ENCODE measurements around the gene TSNAX.
A peak's percentile ranks its signal among the peaks of the same experiment; 100 is the strongest.

TSNAX gene

DNA sequence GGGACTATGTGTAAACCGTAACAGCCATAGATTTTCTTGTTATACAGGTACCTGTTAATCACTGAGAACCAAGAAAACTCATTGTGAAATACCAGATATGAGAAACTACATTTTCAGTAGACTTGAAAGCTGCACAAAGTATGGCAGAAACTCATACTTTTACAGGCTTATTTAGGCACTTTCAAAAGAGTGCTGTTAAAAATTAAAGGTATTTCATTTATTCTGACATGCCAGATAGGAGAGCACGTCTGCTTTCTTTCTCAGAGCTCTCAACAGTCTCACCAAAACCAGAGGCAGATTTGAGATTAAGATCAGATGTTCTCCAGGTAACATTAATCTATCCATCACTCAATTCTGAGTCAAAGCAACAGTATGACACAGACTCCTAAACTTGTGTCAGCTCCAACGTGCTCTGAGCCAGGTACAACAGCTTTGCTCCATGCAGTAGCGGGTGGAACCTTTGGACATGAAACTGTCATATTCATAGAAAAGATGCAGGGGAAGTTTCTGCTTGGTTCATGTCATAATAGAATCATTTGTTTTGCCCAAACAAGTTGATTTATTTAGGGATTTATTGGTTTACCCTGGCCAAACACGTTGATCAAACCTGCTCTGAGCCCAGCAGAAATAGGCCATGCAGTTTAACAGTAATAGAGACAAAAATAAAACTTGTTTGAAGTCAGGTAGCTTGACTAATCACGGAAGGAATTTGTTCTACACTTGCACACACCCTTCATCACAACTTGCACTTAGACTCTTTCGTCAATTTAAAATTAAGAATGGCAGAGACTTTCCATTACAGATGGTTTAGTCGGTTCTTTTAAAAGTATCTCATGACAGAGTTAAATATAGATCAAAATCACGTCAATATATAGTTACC, 20.8 kb upstream of the TSNAX start:
- peaks cover 1% of the 10 kb centered on the region for H3K9me3 Mint-ChIP-seq
- H3K36me3 Mint-ChIP-seq: peaks cover 3% of the 10 kb centered on the region
- H3K27ac Mint-ChIP-seq: no peak overlapping the region
- no peaks in the 10 kb centered on the region for H3K4me1 Mint-ChIP-seq
- peaks cover 4% of the 10 kb centered on the region for H3K27me3 Mint-ChIP-seq
- ATAC-seq (ENCODE audit: low read depth): no peak
- no peak for DNase-seq (ENCODE audit: low spot score in 2 of 2)
- H3K4me3 Mint-ChIP-seq: no peak overlapping the region

DNA sequence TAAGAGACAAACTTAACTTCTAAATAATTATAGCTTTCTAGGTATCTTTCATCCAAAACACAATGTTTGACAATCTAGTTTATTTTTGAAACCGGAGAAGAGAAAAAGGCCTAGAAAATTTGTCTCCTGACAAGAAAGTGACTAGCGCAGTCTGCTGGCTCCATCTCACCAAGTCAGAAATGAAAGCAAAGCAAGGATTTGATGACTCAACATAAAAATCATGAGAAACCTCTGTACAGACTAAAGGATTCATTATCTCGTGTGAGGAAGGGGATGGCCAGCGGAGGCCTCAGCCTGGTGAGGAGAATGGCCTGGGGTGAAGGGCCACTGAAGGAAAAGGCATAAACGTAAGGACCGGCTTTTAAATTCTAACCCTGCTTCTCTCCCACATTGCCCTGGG, 20.0 kb upstream of the TSNAX start:
- Mint-ChIP-seq H3K36me3 (peaks cover 3% of the 10 kb centered on the region), H3K4me3 (no peak overlapping the region), H3K27ac (no peak overlapping the region), H3K4me1 (no peaks in the 10 kb centered on the region), H3K27me3 (peaks cover 4% of the 10 kb centered on the region), H3K9me3 (peaks cover 1% of the 10 kb centered on the region)
- DNase-seq (ENCODE audit: low spot score in 2 of 2) (no peak), ATAC-seq (ENCODE audit: low read depth) (no peak)

DNA sequence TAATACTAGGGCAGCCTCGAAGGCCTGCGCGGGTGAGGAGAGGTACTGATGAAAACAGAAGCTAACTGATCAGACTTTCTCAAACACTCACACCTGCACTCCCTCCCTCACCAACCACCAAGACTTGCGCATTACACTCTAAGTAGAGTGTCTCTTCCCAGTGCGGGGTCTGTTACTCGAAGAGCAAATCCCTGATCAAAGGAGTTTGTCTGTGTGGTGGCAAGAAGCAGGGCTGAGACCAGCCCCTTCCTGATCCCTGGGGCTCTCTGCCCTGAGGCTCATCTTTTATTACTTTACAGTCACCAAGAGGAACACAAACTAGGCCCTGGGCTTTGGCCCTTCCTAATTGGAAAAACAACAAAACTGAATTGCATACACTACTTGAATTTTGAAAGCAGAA, 19.5 kb upstream of the TSNAX start:
- no peak overlapping the region for H3K4me3 Mint-ChIP-seq
- H3K9me3 Mint-ChIP-seq: peaks cover 1% of the 10 kb centered on the region
- DNase-seq (ENCODE audit: low spot score in 2 of 2) (no peak), ATAC-seq (ENCODE audit: low read depth) (no peak)
- no peaks in the 10 kb centered on the region for H3K4me1 Mint-ChIP-seq
- H3K27ac Mint-ChIP-seq: no peak overlapping the region
- peaks cover 4% of the 10 kb centered on the region for H3K27me3 Mint-ChIP-seq
- H3K36me3 Mint-ChIP-seq: peaks cover 1% of the 10 kb centered on the region

DNA sequence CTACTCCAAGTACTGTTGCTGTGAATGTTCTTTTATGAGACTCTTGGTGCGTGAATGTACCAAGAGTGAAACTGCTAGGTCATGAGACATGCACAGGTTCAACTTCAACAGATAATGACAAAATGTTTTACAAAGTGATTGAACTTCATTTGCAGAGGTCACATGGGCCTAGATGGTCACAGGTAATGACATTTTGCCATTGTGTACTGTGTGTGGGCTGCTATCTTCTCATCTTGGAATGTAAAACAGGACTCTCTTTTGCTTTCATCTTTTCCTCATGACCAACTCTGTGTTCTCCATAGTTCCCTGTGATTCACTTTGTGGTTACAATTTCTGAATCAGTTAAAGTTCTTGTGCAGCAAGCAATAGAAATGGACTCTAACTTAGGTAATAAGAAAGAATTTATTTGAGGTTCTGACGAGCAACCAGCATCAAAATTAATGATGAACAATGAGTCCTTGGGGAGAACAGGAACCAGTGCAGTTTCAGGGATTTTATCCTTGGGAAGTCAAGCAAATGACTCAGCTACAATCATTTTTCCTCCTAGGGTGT, 16.2 kb upstream of the TSNAX start:
- ATAC-seq (ENCODE audit: low read depth): no peak
- Mint-ChIP-seq H3K4me1 (peaks cover 13% of the 10 kb centered on the region), H3K36me3 (peaks cover under 1% of the 10 kb centered on the region), H3K27me3 (peaks cover 1% of the 10 kb centered on the region), H3K27ac (no peak overlapping the region), H3K9me3 (peaks cover 2% of the 10 kb centered on the region), H3K4me3 (no peak overlapping the region)
- DNase-seq (ENCODE audit: low spot score in 2 of 2): no peak

DNA sequence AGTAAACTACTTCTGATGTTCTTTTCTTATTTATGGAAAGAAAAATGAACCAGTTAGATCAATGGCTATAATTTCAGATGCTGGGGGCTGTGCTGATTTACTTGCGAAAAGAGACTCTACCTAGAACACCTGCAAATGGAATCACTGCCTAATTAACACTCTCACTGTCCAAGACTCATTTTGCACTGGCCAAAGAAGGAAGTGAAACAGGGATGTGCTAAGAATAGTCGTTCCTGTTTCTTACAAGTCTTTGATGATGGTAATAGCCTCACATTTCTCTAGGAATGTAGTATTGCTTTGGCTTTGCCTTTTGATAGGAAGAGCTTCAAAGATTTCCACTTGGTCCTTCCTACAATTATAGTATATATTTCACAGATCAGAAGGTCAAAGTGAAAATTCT, 12.7 kb upstream of the TSNAX start:
- Mint-ChIP-seq H3K4me3 (peak overlapping the region; percentile 44), H3K36me3 (peaks cover 2% of the 10 kb centered on the region), H3K27me3 (no peaks in the 10 kb centered on the region), H3K9me3 (peaks cover 1% of the 10 kb centered on the region), H3K27ac (no peak overlapping the region), H3K4me1 (peaks cover 14% of the 10 kb centered on the region)
- ATAC-seq (ENCODE audit: low read depth) (peak; percentile 99), DNase-seq (ENCODE audit: low spot score in 2 of 2) (peak in 1 of 2 donors; percentile 16)

DNA sequence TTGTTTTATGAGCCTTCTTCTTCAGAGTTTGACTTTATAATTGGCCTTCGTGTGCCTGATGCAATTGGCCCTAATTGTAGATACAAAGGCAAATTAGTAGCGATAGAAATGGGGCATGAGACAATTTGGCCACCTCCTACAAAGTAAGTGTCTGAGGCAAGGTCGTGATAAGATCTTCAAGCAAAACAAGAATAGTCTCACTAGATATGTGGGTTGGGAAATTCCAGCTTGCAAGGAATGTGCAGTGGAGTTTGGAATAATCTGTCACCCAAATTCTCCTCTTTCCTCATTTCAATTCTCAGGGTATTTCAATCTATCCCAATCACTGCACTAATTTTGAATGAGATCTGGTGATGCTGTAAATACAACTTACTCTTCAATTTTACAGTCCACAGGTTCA, 11.4 kb upstream of the TSNAX start:
- no peak overlapping the region for H3K27ac Mint-ChIP-seq
- H3K9me3 Mint-ChIP-seq: peaks cover 1% of the 10 kb centered on the region
- no peaks in the 10 kb centered on the region for H3K27me3 Mint-ChIP-seq
- no peak overlapping the region for H3K4me3 Mint-ChIP-seq
- DNase-seq (ENCODE audit: low spot score in 2 of 2) (no peak), ATAC-seq (ENCODE audit: low read depth) (no peak)
- H3K4me1 Mint-ChIP-seq: peaks cover 14% of the 10 kb centered on the region
- peaks cover 2% of the 10 kb centered on the region for H3K36me3 Mint-ChIP-seq

DNA sequence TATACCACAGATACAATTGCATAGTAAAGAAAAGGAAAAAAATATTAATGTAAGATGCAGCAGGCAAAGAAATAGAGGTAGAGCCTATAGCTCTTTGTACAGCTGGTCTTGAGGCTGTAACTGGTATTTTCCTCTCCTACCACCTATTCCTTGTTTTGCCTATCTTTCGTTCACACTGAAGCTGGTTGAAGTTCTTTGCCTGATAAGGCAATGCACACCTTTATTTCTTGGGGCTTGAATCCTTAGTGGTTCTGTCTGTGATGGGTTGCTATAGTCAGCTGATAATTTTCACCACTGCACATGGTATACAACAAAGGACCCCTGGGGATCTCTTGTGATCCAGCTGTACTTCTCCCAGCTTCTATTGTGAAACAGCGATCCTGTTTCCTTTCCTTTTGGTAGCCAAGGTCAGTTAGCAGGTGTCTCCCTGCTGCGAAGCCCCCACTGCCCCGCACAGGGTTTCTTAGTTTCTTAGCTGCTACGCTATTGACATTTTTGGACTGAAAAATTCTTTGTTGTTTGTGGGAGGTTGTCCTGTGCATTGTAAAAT, 9.9 kb upstream of the TSNAX start:
- no peaks in the 10 kb centered on the region for H3K27me3 Mint-ChIP-seq
- DNase-seq (ENCODE audit: low spot score in 2 of 2) (no peak), ATAC-seq (ENCODE audit: low read depth) (no peak)
- no peak overlapping the region for H3K4me3 Mint-ChIP-seq
- peaks cover 1% of the 10 kb centered on the region for H3K9me3 Mint-ChIP-seq
- peaks cover 2% of the 10 kb centered on the region for H3K36me3 Mint-ChIP-seq
- H3K4me1 Mint-ChIP-seq: peaks cover 14% of the 10 kb centered on the region
- H3K27ac Mint-ChIP-seq: no peak overlapping the region

DNA sequence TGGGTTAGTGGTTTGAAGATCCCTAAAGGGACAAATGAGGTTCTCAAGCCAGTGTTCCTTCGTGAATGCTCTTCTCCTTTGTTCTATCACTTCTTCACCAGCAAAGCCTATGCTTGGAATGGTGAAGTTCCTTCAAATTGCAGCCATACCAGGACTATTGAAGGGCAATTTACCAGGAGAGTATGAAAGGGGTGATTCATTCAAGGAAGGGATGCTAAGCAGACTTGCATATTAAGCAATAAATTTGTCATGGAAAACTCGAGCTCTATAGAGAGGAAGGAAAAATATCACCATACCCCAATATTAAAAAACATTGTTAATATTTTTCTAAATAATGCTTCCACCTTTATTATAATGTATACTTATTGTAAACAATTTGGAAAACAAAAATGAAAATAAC, 9.3 kb upstream of the TSNAX start:
- peaks cover 1% of the 10 kb centered on the region for H3K9me3 Mint-ChIP-seq
- DNase-seq (ENCODE audit: low spot score in 2 of 2): no peak
- peaks cover 2% of the 10 kb centered on the region for H3K36me3 Mint-ChIP-seq
- no peaks in the 10 kb centered on the region for H3K27me3 Mint-ChIP-seq
- ATAC-seq (ENCODE audit: low read depth): no peak
- H3K4me3 Mint-ChIP-seq: no peak overlapping the region
- peaks cover 14% of the 10 kb centered on the region for H3K4me1 Mint-ChIP-seq
- no peak overlapping the region for H3K27ac Mint-ChIP-seq

DNA sequence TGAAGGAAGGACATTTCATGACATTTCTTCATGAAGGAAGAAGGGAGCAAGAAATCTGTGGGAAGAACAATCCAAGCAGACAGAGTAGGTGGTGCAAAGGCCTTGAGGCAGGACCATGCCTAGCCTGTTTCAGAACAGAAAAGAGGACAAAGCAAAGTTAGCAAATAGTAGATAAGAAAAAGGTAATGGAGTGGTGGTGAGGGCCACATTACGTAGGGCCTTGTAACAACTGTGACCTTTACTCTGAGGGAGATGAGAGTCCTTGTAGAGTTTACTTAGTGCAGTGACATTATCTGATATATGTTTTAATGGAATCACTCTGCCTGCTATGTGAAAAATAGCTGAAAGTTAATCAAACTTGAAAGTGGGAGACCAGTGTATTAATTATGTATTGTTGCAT, 6.4 kb upstream of the TSNAX start:
- Mint-ChIP-seq H3K36me3 (peaks cover 2% of the 10 kb centered on the region), H3K9me3 (peaks cover 1% of the 10 kb centered on the region), H3K27me3 (no peaks in the 10 kb centered on the region), H3K4me1 (peaks cover 2% of the 10 kb centered on the region), H3K4me3 (no peak overlapping the region), H3K27ac (no peak overlapping the region)
- no peak for ATAC-seq (ENCODE audit: low read depth)
- DNase-seq (ENCODE audit: low spot score in 2 of 2): no peak

DNA sequence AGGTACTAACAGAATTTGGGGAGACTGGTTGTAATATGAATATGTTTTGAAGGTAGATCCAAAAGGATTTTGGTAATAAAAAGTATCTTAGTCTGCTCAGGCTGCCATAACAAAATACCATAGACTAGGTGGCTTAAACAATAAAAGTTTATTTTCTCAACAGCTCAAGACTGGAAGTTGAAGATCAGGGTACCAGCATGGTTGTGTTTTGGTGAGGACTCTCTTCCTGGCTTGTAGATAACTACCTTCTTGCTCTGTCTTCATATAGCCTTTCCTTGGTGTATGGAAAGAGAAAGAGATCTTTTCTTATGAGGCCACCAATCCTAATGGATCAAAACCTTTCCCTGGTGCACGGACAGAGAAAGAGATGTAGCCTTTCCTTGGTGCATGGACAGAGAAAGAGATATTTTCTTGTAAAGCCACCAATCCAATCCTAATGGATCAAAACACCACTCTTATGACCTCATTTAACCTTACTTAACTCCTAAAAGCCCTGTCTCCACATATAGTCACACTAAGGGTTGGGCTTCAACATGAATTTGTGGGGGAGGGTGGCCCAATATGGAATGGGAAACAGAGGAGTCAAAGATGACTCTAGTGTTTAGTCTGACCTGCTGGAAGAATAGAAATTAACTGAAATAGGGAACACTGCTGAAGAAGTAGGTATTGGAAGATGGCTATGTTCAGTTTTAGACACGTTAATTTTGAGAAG, 5.4 kb upstream of the TSNAX start:
- H3K9me3 Mint-ChIP-seq: no peaks in the 10 kb centered on the region
- no peak overlapping the region for H3K4me3 Mint-ChIP-seq
- H3K4me1 Mint-ChIP-seq: peaks cover 4% of the 10 kb centered on the region

DNA sequence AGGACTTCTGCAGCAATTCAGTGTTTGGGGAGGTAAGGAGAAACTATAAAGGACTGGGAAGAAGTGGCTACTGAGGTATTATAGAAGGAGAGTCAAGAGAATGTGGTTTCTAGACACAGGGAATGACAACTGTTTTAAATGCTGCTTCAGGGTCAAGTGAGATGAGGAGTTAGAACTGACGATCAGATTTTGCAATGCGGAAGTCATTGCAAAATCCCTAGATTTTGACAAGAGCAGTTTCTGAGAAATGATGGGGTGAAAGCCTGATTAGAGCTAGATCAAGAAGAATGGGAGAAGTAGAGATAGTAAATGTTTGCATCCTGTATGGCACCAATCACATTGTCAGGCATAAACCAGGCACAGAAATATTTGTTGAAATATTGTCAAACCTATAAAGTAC, 4.7 kb upstream of the TSNAX start:
- H3K27me3 Mint-ChIP-seq: no peaks in the 10 kb centered on the region
- H3K4me1 Mint-ChIP-seq: peaks cover 7% of the 10 kb centered on the region
- ATAC-seq (ENCODE audit: low read depth) (no peak), DNase-seq (ENCODE audit: low spot score in 2 of 2) (no peak)
- no peaks in the 10 kb centered on the region for H3K36me3 Mint-ChIP-seq
- H3K4me3 Mint-ChIP-seq: no peak overlapping the region
- H3K27ac Mint-ChIP-seq: no peak overlapping the region
- H3K9me3 Mint-ChIP-seq: no peaks in the 10 kb centered on the region

More for the DNA sequence above, 5.4 kb upstream of the TSNAX start:
- DNase-seq (ENCODE audit: low spot score in 2 of 2) (no peak), ATAC-seq (ENCODE audit: low read depth) (no peak)
- Mint-ChIP-seq H3K36me3 (no peaks in the 10 kb centered on the region), H3K27ac (no peak overlapping the region), H3K27me3 (no peaks in the 10 kb centered on the region)

DNA sequence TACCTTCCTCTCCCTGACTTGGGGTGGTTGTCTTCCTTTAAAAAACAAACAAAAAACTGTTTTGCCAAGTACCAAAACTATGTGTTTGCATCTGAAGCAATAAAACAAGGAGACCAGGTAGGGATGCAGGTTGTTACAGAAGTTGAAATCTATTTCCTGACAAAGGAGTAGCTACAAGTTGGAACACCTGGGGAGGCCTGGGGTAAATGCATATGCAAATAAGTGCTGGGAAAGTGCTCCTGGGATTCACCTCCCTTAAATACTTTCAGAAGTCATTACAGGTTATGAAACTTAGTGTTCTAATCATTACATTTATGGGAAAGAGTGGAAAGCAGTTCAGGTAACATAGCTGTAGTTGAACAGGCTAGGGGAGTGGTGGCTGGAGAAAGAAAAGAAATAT, 1.9 kb upstream of the TSNAX start:
- Mint-ChIP-seq H3K36me3 (peaks cover 3% of the 10 kb centered on the region), H3K9me3 (no peaks in the 10 kb centered on the region), H3K27me3 (no peaks in the 10 kb centered on the region), H3K4me1 (peaks cover 17% of the 10 kb centered on the region), H3K27ac (no peak overlapping the region), H3K4me3 (no peak overlapping the region)
- DNase-seq (ENCODE audit: low spot score in 2 of 2) (no peak), ATAC-seq (ENCODE audit: low read depth) (no peak)

DNA sequence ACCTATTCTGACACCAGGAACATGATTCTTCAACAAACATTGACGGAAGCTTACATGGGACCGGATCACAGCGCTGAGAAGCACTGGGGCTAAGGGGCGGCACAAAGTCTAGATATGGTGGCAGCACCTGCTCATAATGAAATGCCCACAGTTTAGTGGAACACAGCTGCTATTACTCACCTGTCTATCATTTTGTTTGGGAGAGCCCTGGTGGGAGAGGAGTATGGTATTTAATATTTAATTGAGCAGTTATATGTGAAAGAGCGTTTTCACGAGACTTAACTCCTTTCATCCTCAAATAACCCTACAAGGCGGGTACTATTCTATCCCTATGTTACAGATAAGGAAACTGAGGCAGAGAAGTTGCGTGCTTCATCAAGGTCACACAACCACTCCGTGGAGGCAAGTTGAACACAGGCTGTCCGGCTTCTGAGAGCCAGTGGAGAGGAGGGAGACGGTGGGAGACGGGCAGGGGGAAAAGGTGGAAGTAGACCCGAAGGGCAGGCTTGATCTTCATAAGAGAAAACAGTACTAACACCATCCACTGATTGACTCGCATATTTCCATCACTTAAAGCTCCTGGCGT, 790 bp upstream of the TSNAX start:
- ATAC-seq (ENCODE audit: low read depth): peak; percentile 9
- DNase-seq (ENCODE audit: low spot score in 2 of 2): no peak
- Mint-ChIP-seq H3K27ac (peak overlapping the region; percentile 97), H3K27me3 (no peaks in the 10 kb centered on the region), H3K4me3 (peak overlapping the region; percentile 95), H3K4me1 (peaks cover 17% of the 10 kb centered on the region), H3K36me3 (peaks cover 3% of the 10 kb centered on the region), H3K9me3 (no peaks in the 10 kb centered on the region)

DNA sequence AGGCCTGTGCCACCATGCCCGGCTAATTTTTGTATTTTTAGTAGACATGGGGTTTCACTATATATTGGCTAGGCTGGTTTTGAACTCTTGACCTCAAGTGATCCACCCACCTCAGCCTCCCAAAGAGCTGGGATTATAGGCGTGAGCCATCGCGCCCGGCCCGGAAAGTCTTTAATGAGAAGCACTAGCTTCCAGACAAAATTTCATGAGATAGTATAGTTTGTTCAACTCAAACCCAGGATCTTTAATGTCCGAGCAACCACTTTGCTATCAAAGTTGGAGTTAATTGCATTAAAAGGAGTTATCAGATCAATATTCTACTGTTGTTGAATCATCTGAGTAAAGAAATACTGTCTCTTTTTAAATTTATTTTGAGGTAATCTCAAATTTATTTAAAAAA, 4.8 kb downstream of the TSNAX start:
- no peak overlapping the region for H3K4me3 Mint-ChIP-seq
- no peak overlapping the region for H3K27ac Mint-ChIP-seq
- no peak for DNase-seq (ENCODE audit: low spot score in 2 of 2)
- peaks cover 19% of the 10 kb centered on the region for H3K4me1 Mint-ChIP-seq
- no peak for ATAC-seq (ENCODE audit: low read depth)
- H3K36me3 Mint-ChIP-seq: peaks cover 12% of the 10 kb centered on the region
- no peaks in the 10 kb centered on the region for H3K9me3 Mint-ChIP-seq
- H3K27me3 Mint-ChIP-seq: no peaks in the 10 kb centered on the region

All from memory B cell (primary cell).